Ishikawa (cell line): Measurements from ENCODE around the gene HBB.

Experiments
- CREB1 ChIP-seq: IDR thresholded peaks from 2 replicates; pipeline ENCODE4 v1.6.1; 2012; ENCODE audit warnings: low read depth
- EGR1 ChIP-seq: IDR thresholded peaks from 2 replicates; pipeline ENCODE4 v1.6.1; 2012
- EP300 ChIP-seq: IDR thresholded peaks from 2 replicates; pipeline ENCODE4 v1.6.1; 2012; ENCODE audit warnings: borderline replicate concordance
- FOXM1 ChIP-seq: IDR thresholded peaks from 2 replicates; pipeline ENCODE4 v1.6.1; 2012; ENCODE audit warnings: low read depth, borderline replicate concordance
- RAD21 ChIP-seq: IDR thresholded peaks from 2 replicates; pipeline ENCODE4 v1.6.1; 2012; ENCODE audit warnings: low read depth
- TAF1 ChIP-seq: IDR thresholded peaks from 2 replicates; pipeline ENCODE4 v1.6.1; 2012; ENCODE audit warnings: low read depth, mild to moderate bottlenecking
- TCF12 ChIP-seq: IDR thresholded peaks from 2 replicates; pipeline ENCODE4 v1.6.1; 2012; ENCODE audit warnings: low read depth
- YY1 ChIP-seq: IDR thresholded peaks from 2 replicates; pipeline ENCODE4 v1.6.1; 2012; ENCODE audit warnings: low read depth
- ZBTB7A ChIP-seq: IDR thresholded peaks from 2 replicates; pipeline ENCODE4 v1.6.1; 2012; ENCODE audit warnings: low read depth
- TF ChIP-seq, protein P1 (sequence below): IDR thresholded peaks from 2 replicates; pipeline ENCODE4 v1.6.1; 2012
- TF ChIP-seq, protein P2 (sequence below): IDR thresholded peaks from 2 replicates; pipeline ENCODE4 v1.6.1; 2012; ENCODE audit warnings: low read depth, mild to moderate bottlenecking
- TF ChIP-seq, protein P3 (sequence below): IDR thresholded peaks from 2 replicates; pipeline ENCODE4 v1.6.1; 2012

GRCh38 chr11:5230266-5230665 is 3.4 kb upstream of the HBB start:
- TF ChIP-seq, protein P1, sequence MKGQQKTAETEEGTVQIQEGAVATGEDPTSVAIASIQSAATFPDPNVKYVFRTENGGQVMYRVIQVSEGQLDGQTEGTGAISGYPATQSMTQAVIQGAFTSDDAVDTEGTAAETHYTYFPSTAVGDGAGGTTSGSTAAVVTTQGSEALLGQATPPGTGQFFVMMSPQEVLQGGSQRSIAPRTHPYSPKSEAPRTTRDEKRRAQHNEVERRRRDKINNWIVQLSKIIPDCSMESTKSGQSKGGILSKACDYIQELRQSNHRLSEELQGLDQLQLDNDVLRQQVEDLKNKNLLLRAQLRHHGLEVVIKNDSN: no peak
- no peak for TF ChIP-seq EP300
- no peak for TF ChIP-seq RAD21
- no peak for TF ChIP-seq ZBTB7A
- TF ChIP-seq, protein P2, sequence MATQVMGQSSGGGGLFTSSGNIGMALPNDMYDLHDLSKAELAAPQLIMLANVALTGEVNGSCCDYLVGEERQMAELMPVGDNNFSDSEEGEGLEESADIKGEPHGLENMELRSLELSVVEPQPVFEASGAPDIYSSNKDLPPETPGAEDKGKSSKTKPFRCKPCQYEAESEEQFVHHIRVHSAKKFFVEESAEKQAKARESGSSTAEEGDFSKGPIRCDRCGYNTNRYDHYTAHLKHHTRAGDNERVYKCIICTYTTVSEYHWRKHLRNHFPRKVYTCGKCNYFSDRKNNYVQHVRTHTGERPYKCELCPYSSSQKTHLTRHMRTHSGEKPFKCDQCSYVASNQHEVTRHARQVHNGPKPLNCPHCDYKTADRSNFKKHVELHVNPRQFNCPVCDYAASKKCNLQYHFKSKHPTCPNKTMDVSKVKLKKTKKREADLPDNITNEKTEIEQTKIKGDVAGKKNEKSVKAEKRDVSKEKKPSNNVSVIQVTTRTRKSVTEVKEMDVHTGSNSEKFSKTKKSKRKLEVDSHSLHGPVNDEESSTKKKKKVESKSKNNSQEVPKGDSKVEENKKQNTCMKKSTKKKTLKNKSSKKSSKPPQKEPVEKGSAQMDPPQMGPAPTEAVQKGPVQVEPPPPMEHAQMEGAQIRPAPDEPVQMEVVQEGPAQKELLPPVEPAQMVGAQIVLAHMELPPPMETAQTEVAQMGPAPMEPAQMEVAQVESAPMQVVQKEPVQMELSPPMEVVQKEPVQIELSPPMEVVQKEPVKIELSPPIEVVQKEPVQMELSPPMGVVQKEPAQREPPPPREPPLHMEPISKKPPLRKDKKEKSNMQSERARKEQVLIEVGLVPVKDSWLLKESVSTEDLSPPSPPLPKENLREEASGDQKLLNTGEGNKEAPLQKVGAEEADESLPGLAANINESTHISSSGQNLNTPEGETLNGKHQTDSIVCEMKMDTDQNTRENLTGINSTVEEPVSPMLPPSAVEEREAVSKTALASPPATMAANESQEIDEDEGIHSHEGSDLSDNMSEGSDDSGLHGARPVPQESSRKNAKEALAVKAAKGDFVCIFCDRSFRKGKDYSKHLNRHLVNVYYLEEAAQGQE: no peak
- no peak for TF ChIP-seq CREB1
- no peak for TF ChIP-seq YY1
- TF ChIP-seq TAF1: no peak
- TF ChIP-seq, protein P3, sequence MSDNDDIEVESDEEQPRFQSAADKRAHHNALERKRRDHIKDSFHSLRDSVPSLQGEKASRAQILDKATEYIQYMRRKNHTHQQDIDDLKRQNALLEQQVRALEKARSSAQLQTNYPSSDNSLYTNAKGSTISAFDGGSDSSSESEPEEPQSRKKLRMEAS: no peak
- TF ChIP-seq TCF12: no peak
- TF ChIP-seq EGR1: no peak
- no peak for TF ChIP-seq FOXM1
